CD4-positive, alpha-beta memory T cell (primary cell): ENCODE data around the gene ELAVL2. TPM values are rescaled to one million over a fixed set of nuclear protein-coding genes. Genes with fewer than 3 reads are reported as not detected.

ENCODE experiments used
- CTCF ChIA-PET: fragments of 350-600 bp; sonication (Branson Sonifier 250); formaldehyde crosslinking; loops from one replicate; lab custom pipeline; 2021; ENCODE audit warnings: inconsistent platforms; ENCODE audit not compliant: partially characterized antibody; lab: Charles Lee
- POLR2A ChIA-PET: fragments of 350-600 bp; sonication (Branson Sonifier 250); formaldehyde crosslinking; loops from one replicate; lab custom pipeline; 2021; ENCODE audit not compliant: partially characterized antibody; lab: Charles Lee
- DNase-seq, 5 donors: peaks; one replicate each; pipeline versions ENCODE4 v3.0.0 to v3.0.0-alpha.2; 2020 to 2022; ENCODE audit warnings: mixed read lengths in 1 of 5
- H3K27ac ChIP-seq: one replicate; pipeline ENCODE4 v1.7.0; 2013; ENCODE audit warnings: low read depth, low read length
- H3K27me3 ChIP-seq: 2 replicates; pipeline ENCODE4 v1.7.0; 2013; ENCODE audit warnings: mild to moderate bottlenecking, low read length, moderate library complexity; ENCODE audit not compliant: insufficient read depth
- H3K36me3 ChIP-seq: 2 replicates; pipeline ENCODE4 v1.7.0; 2013; ENCODE audit warnings: mild to moderate bottlenecking, low read length, moderate library complexity; ENCODE audit not compliant: insufficient read depth
- H3K4me1 ChIP-seq: 2 replicates; pipeline ENCODE4 v1.7.0; 2013; ENCODE audit warnings: mild to moderate bottlenecking, low read length, moderate library complexity; ENCODE audit not compliant: insufficient read depth
- H3K4me3 ChIP-seq, 2 donors: one replicate each; pipeline ENCODE4 v1.7.0; 2013; ENCODE audit warnings: low read length in 2 of 2, mild to moderate bottlenecking in 1 of 2
- H3K9me3 ChIP-seq, 2 donors: one replicate each; pipeline ENCODE4 v1.7.0; 2013; ENCODE audit warnings: low read length in 2 of 2, control low read depth in 1 of 2; ENCODE audit not compliant: control insufficient read depth in 1 of 2
- H3K27ac Mint-ChIP-seq, 7 donors: one replicate each; pipeline ENCODE4 v1.8.0; 2020 to 2021; ENCODE audit warnings: mixed read lengths in 7 of 7, mild to moderate bottlenecking in 6 of 7, inconsistent platforms in 3 of 7, moderate library complexity in 3 of 7
- H3K27me3 Mint-ChIP-seq, 2 donors: one replicate each; pipeline ENCODE4 v1.8.0; 2020 to 2021; ENCODE audit warnings: mixed read lengths in 2 of 2
- H3K36me3 Mint-ChIP-seq, 2 donors: one replicate each; pipeline ENCODE4 v1.8.0; 2020 to 2021; ENCODE audit warnings: mixed read lengths in 2 of 2, inconsistent platforms in 1 of 2, mild to moderate bottlenecking in 1 of 2
- H3K4me1 Mint-ChIP-seq, 4 donors: one replicate each; pipeline ENCODE4 v1.8.0; 2020 to 2021; ENCODE audit warnings: mixed read lengths in 4 of 4, mild to moderate bottlenecking in 1 of 4
- H3K4me3 Mint-ChIP-seq, 8 donors: one replicate each; pipeline ENCODE4 v1.8.0; 2020 to 2021; ENCODE audit warnings: mixed read lengths in 8 of 8, mild to moderate bottlenecking in 7 of 8, moderate library complexity in 6 of 8, inconsistent platforms in 3 of 8
- H3K9me3 Mint-ChIP-seq, 8 donors: one replicate each; pipeline ENCODE4 v1.8.0; 2020 to 2021; ENCODE audit warnings: mixed read lengths in 8 of 8, mild to moderate bottlenecking in 5 of 8, inconsistent platforms in 3 of 8, moderate library complexity in 1 of 8
- intact Hi-C: fragments of 100-400 bp; cut with micrococcal nuclease; formaldehyde crosslinking; loops from one replicate; pipeline ENCODE4 v1.15.1; 2023
- polyA plus RNA-seq, 2 donors: library from polyadenylated mRNA; unstranded; fragments of 300-500 nt; fragmentation: Illumina TruSeq; gene quantifications; one replicate each; pipeline ENCODE4 v1.2.3, GENCODE V29; 2021
- total RNA-seq, 2 experiments: library from RNA; stranded (reverse); gene quantifications; one replicate each; pipeline ENCODE4 v1.2.3, GENCODE V29; 2021

The ELAVL2 gene
- total and polyA plus RNA-seq, 4 experiments from 2014 or later: not detected

DNA sequence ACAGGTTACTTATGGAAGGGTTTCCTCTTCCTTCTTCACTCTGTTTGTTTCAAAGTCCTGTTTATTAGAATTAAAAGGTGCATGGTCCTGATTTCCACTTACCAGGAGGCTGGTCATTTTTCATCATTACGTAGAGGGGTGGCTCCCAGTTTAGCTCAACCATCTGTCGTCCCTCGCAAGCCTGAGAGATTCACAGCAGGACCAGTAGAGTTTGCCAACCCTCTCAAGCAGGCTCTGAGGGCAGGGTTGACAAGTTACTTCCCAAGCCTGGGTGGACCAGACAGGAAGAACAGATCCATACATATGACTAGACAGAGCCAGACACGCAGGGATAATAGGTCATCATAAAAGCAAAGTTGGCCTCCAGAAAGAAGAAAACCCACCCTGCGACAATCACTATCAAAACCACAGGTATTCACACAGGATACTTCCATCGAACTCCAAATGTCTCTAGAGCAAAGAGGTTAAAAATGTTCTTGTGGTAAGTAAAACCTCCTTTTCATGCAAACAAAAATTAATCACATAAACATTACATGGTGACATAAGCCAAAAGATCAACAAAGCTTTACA, 151.9 kb downstream of the ELAVL2 start:
- POLR2A ChIA-PET: no interaction called here
- H3K27ac ChIP-seq: no peak overlapping the region
- no peaks in the 10 kb centered on the region for H3K27me3 Mint-ChIP-seq
- no peaks in the 10 kb centered on the region for H3K4me1 Mint-ChIP-seq
- no peak overlapping the region for H3K27ac Mint-ChIP-seq
- H3K27me3 ChIP-seq: no peaks in the 10 kb centered on the region
- H3K4me3 ChIP-seq: no peak overlapping the region
- no peaks in the 10 kb centered on the region for H3K36me3 ChIP-seq
- no peaks in the 10 kb centered on the region for H3K4me1 ChIP-seq
- intact Hi-C loops: no loop called here
- no peak overlapping the region for H3K4me3 Mint-ChIP-seq
- H3K36me3 Mint-ChIP-seq: no peaks in the 10 kb centered on the region
- no peaks in the 10 kb centered on the region for H3K9me3 ChIP-seq
- no peak for DNase-seq
- peaks cover 0 to 4% (median under 1%) of the 10 kb centered on the region in 8 donors for H3K9me3 Mint-ChIP-seq
- CTCF ChIA-PET: no interaction called here

GRCh38 chr9:23672151-23672550, 153.9 kb downstream of the ELAVL2 start:
- no peaks in the 10 kb centered on the region for H3K36me3 Mint-ChIP-seq
- peaks cover 0 to 6% (median 3%) of the 10 kb centered on the region in 8 donors for H3K9me3 Mint-ChIP-seq
- DNase-seq: no peak
- ChIA-PET CTCF (no interaction called here), POLR2A (no interaction called here)
- no peaks in the 10 kb centered on the region for H3K9me3 ChIP-seq
- no peak overlapping the region for H3K4me3 ChIP-seq
- H3K36me3 ChIP-seq: no peaks in the 10 kb centered on the region
- H3K27me3 ChIP-seq: no peaks in the 10 kb centered on the region
- H3K4me1 Mint-ChIP-seq: no peaks in the 10 kb centered on the region
- no peaks in the 10 kb centered on the region for H3K27me3 Mint-ChIP-seq
- H3K27ac ChIP-seq: no peak overlapping the region
- no peaks in the 10 kb centered on the region for H3K4me1 ChIP-seq
- intact Hi-C loops: no loop called here
- no peak overlapping the region for H3K27ac Mint-ChIP-seq
- no peak overlapping the region for H3K4me3 Mint-ChIP-seq

- Histone ChIP-seq H3K36me3 (no peaks in the 10 kb centered on the region), H3K4me1 (no peaks in the 10 kb centered on the region), H3K27me3 (no peaks in the 10 kb centered on the region), H3K4me3 (no peak overlapping the region), H3K27ac (no peak overlapping the region), H3K9me3 (no peaks in the 10 kb centered on the region)
- Mint-ChIP-seq H3K36me3 (no peaks in the 10 kb centered on the region), H3K4me1 (no peaks in the 10 kb centered on the region), H3K27ac (no peak overlapping the region), H3K4me3 (no peak overlapping the region), H3K9me3 (peaks cover 0 to 10% (median 2%) of the 10 kb centered on the region in 8 donors), H3K27me3 (no peaks in the 10 kb centered on the region)
- POLR2A ChIA-PET: no interaction called here
- CTCF ChIA-PET: no interaction called here
- no peak for DNase-seq
- intact Hi-C loops: no loop called here
Observed at GRCh38 chr9:23669776-23670175, 156.3 kb downstream of the ELAVL2 start.

DNA sequence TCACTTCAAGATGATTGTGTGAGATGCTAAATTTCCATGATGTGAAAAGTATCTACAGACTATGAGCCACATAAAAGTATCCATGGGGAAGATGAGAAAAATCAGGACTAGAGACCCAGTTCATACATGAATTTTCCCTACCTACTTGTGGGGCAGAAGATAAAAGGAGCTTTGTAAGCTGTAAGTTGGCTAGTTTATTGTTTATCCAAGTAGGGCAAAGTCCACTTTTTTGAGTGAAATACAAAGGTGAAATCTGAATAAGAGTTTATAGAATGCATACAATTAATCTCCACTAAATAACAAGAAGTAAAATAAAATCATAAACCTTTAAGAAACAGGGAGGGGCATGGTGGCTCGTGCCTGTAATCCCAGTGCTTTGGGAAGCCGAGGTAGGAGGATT, 160.4 kb downstream of the ELAVL2 start:
- intact Hi-C loops: no loop called here
- Histone ChIP-seq H3K36me3 (no peaks in the 10 kb centered on the region), H3K27ac (no peak overlapping the region), H3K27me3 (no peaks in the 10 kb centered on the region), H3K4me1 (no peaks in the 10 kb centered on the region), H3K9me3 (no peaks in the 10 kb centered on the region), H3K4me3 (no peak overlapping the region)
- CTCF ChIA-PET: no interaction called here
- H3K9me3 Mint-ChIP-seq: peaks cover 0 to 8% (median under 1%) of the 10 kb centered on the region in 8 donors
- DNase-seq: no peak
- no peak overlapping the region for H3K27ac Mint-ChIP-seq
- POLR2A ChIA-PET: no interaction called here
- no peaks in the 10 kb centered on the region for H3K27me3 Mint-ChIP-seq
- H3K4me3 Mint-ChIP-seq: no peak overlapping the region
- no peaks in the 10 kb centered on the region for H3K4me1 Mint-ChIP-seq
- H3K36me3 Mint-ChIP-seq: no peaks in the 10 kb centered on the region

DNA sequence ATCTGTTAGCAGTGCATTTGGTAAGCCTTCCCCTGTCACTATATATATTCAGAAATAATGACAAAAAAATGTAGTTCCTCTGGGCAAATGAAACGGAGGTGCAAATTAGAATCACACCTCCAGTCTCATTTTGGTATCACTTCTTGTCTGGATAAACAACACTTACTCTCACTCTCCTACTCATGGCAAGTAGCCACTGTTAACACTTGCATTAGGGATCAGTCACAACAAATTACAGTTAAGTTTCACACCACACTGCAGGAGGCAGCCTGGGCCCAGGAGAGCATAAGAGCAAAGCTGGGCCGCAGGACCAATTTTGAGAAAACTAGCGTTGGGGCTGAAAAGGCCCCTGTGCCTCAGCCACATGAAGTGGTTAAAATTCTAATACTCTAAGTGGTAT, 161.0 kb downstream of the ELAVL2 start:
- Mint-ChIP-seq H3K9me3 (peaks cover 0 to 11% (median 2%) of the 10 kb centered on the region in 8 donors), H3K36me3 (no peaks in the 10 kb centered on the region), H3K27me3 (no peaks in the 10 kb centered on the region), H3K4me1 (no peaks in the 10 kb centered on the region), H3K4me3 (no peak overlapping the region), H3K27ac (no peak overlapping the region)
- ChIA-PET CTCF (no interaction called here), POLR2A (no interaction called here)
- Histone ChIP-seq H3K4me3 (no peak overlapping the region), H3K27me3 (no peaks in the 10 kb centered on the region), H3K4me1 (no peaks in the 10 kb centered on the region), H3K9me3 (no peaks in the 10 kb centered on the region), H3K36me3 (no peaks in the 10 kb centered on the region), H3K27ac (no peak overlapping the region)
- intact Hi-C loops: no loop called here
- DNase-seq: no peak

- ChIA-PET POLR2A (no interaction called here), CTCF (interaction anchor here (0.6 kb wide), 1 partner anchor 13 kb away, joined by 4 read pairs; no protein-coding TSS in a partner anchor)
- Histone ChIP-seq H3K9me3 (no peaks in the 10 kb centered on the region), H3K4me1 (no peaks in the 10 kb centered on the region), H3K27ac (no peak overlapping the region), H3K36me3 (no peaks in the 10 kb centered on the region), H3K27me3 (no peaks in the 10 kb centered on the region), H3K4me3 (no peak overlapping the region)
- intact Hi-C loops: no loop called here
- H3K4me1 Mint-ChIP-seq: no peaks in the 10 kb centered on the region
- no peaks in the 10 kb centered on the region for H3K27me3 Mint-ChIP-seq
- DNase-seq: no peak
- no peaks in the 10 kb centered on the region for H3K36me3 Mint-ChIP-seq
- H3K4me3 Mint-ChIP-seq: no peak overlapping the region
- H3K9me3 Mint-ChIP-seq: peaks cover 0 to 11% (median 2%) of the 10 kb centered on the region in 8 donors
- H3K27ac Mint-ChIP-seq: no peak overlapping the region
Observed at GRCh38 chr9:23663946-23664345, 162.1 kb downstream of the ELAVL2 start.

DNA sequence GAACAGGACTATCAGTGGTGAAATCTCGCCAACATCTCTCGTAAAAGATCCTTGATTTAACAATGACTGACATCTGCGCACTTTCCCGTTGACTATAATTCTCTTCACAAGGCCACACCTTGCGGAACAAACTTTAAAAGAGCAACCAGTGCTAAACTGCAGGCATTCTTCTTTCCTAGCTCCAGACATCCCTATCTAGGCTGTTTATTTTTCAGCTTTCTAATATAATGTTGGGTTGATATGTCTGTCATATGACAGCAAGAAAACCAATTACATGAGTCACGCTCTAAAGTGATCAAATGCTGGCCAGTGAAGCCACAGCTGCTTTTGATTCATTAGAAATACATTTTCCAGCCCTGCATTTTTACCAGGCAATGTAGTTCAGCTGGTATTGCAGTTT, 162.5 kb downstream of the ELAVL2 start:
- Mint-ChIP-seq H3K36me3 (no peaks in the 10 kb centered on the region), H3K27ac (no peak overlapping the region), H3K27me3 (no peaks in the 10 kb centered on the region), H3K4me3 (no peak overlapping the region), H3K9me3 (peaks cover 0 to 11% (median 2%) of the 10 kb centered on the region in 8 donors), H3K4me1 (no peaks in the 10 kb centered on the region)
- Histone ChIP-seq H3K4me3 (no peak overlapping the region), H3K9me3 (no peaks in the 10 kb centered on the region), H3K36me3 (no peaks in the 10 kb centered on the region), H3K27me3 (no peaks in the 10 kb centered on the region), H3K27ac (no peak overlapping the region), H3K4me1 (no peaks in the 10 kb centered on the region)
- ChIA-PET CTCF (no interaction called here), POLR2A (no interaction called here)
- intact Hi-C loops: no loop called here
- DNase-seq: no peak

DNA sequence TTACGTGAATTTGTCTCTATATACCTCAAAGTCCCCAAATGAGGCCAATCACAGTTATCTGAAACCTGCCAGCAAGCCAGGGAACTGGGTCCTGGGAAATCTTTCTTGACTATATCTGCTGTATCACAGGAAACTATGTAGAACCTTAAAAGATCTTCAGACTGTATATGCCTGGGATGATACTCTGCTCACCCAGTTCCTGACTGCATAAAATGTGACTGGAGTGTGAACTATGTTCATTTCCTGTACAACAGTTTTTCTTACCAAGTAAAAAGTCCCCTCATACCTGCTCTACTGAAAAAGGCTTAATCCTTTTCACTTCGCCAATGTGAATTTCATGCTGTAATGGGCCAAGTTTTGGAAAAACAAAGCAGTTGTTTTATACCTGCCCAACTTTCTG, 162.9 kb downstream of the ELAVL2 start:
- Histone ChIP-seq H3K27ac (no peak overlapping the region), H3K4me3 (no peak overlapping the region), H3K27me3 (no peaks in the 10 kb centered on the region), H3K4me1 (no peaks in the 10 kb centered on the region), H3K36me3 (no peaks in the 10 kb centered on the region), H3K9me3 (no peaks in the 10 kb centered on the region)
- Mint-ChIP-seq H3K36me3 (no peaks in the 10 kb centered on the region), H3K27ac (no peak overlapping the region), H3K27me3 (no peaks in the 10 kb centered on the region), H3K4me3 (no peak overlapping the region), H3K9me3 (peaks cover 0 to 11% (median 2%) of the 10 kb centered on the region in 8 donors), H3K4me1 (no peaks in the 10 kb centered on the region)
- POLR2A ChIA-PET: no interaction called here
- intact Hi-C loops: no loop called here
- CTCF ChIA-PET: no interaction called here
- no peak for DNase-seq
